Daoy (cell line): Measurements from ENCODE around the gene P2RY11. TPM values are rescaled to one million over a fixed set of nuclear protein-coding genes. Genes with fewer than 3 reads are reported as not detected.

ENCODE experiments used
- DNase-seq: peaks from one replicate; pipeline ENCODE4 v3.0.0-alpha.2; 2015; ENCODE audit warnings: low read depth
- total RNA-seq: library from RNA; depleted of rRNA; stranded (reverse); fragments of >200 nt; shearing (Covaris generic); gene quantifications from 2 replicates; pipeline ENCODE4 v1.2.3, GENCODE V29; 2014; rRNA removed

The P2RY11 gene
- total RNA-seq, 1 experiment from 2014 or later, result 3.4 TPM

GRCh38 chr19:10141479-10141878 is 30.0 kb downstream of the P2RY11 start:
- DNase-seq, result no peak

GRCh38 chr19:10141973-10142372 is 30.5 kb downstream of the P2RY11 start:
- no peak for DNase-seq

- no peak for DNase-seq
Observed at GRCh38 chr19:10142701-10143375, 31.3 kb downstream of the P2RY11 start.

- no peak for DNase-seq
Observed at GRCh38 chr19:10143681-10144080, 32.2 kb downstream of the P2RY11 start.

- no peak for DNase-seq
Observed at GRCh38 chr19:10144361-10144760, 32.9 kb downstream of the P2RY11 start.

GRCh38 chr19:10145031-10145430 is 33.5 kb downstream of the P2RY11 start:
- no peak for DNase-seq

- no peak for DNase-seq
Observed at GRCh38 chr19:10146142-10146541, 34.6 kb downstream of the P2RY11 start.

GRCh38 chr19:10149427-10149826 is 37.9 kb downstream of the P2RY11 start:
- DNase-seq, result no peak

GRCh38 chr19:10151521-10151920 is 40.0 kb downstream of the P2RY11 start:
- DNase-seq, result no peak

GRCh38 chr19:10152100-10152499 is 40.6 kb downstream of the P2RY11 start:
- DNase-seq, result no peak

GRCh38 chr19:10155839-10156238 is 44.3 kb downstream of the P2RY11 start:
- no peak for DNase-seq

- DNase-seq, result no peak
Observed at GRCh38 chr19:10158071-10158470, 46.6 kb downstream of the P2RY11 start.

GRCh38 chr19:10158485-10158884 is 47.0 kb downstream of the P2RY11 start:
- DNase-seq, result no peak

GRCh38 chr19:10159610-10160009 is 48.1 kb downstream of the P2RY11 start:
- no peak for DNase-seq

GRCh38 chr19:10163536-10163935 is 52.0 kb downstream of the P2RY11 start:
- DNase-seq, result no peak

Other genes starting within 250 kb of the P2RY11 start
- gene OLFM2, start 175.2 kb upstream of the P2RY11 start, total RNA-seq, result 8.2 and 15.7 TPM in 2 replicates
- gene COL5A3, start 101.2 kb upstream of the P2RY11 start, total RNA-seq, result 2.8 and 4.1 TPM in 2 replicates
- gene RDH8, start 98.2 kb upstream of the P2RY11 start, total RNA-seq, result not detected in 2 replicates
- gene SHFL, start 25.4 kb upstream of the P2RY11 start, total RNA-seq, result 11.1 and 11.4 TPM in 2 replicates
- gene ANGPTL6, start 9.0 kb upstream of the P2RY11 start, total RNA-seq, result 0.69 TPM in 1 of 2 replicates, not detected in the other
- gene PPAN, start 5.3 kb upstream of the P2RY11 start, total RNA-seq, result 55.3 and 68.6 TPM in 2 replicates
- gene EIF3G, start 8.2 kb downstream of the P2RY11 start, total RNA-seq, result 376 and 400 TPM in 2 replicates
- gene DNMT1, start 83.3 kb downstream of the P2RY11 start, total RNA-seq, result 126 and 140 TPM in 2 replicates
- gene S1PR2, start 119.6 kb downstream of the P2RY11 start, total RNA-seq, result 3.5 and 3.7 TPM in 2 replicates
- 107 and 125 TPM in 2 replicates for gene MRPL4, start 140.5 kb downstream of the P2RY11 start, total RNA-seq
- 85.8 and 86.7 TPM in 2 replicates for gene ICAM1, start 159.4 kb downstream of the P2RY11 start, total RNA-seq
- gene ICAM4, start 175.3 kb downstream of the P2RY11 start, total RNA-seq, result 0.63 TPM in 1 of 2 replicates, not detected in the other
- 0.54 and 2.2 TPM in 2 replicates for gene ICAM5, start 178.3 kb downstream of the P2RY11 start, total RNA-seq
- gene ZGLP1, start 198.1 kb downstream of the P2RY11 start, total RNA-seq, result 0.39 and 2.2 TPM in 2 replicates
- gene FDX2, start 204.3 kb downstream of the P2RY11 start, total RNA-seq, result 45.0 and 65.6 TPM in 2 replicates
- gene RAVER1, start 221.8 kb downstream of the P2RY11 start, total RNA-seq, result 14.4 and 26.2 TPM in 2 replicates
- 1.4 and 5.4 TPM in 2 replicates for gene ICAM3, start 227.9 kb downstream of the P2RY11 start, total RNA-seq